ENCODE results near the gene ACHE. TPM values are rescaled to one million over a fixed set of nuclear protein-coding genes. Genes with fewer than 3 reads are reported as not detected.

ACHE gene
- total RNA-seq, 1 experiment from 2014 or later: 7.0 TPM

DNA sequence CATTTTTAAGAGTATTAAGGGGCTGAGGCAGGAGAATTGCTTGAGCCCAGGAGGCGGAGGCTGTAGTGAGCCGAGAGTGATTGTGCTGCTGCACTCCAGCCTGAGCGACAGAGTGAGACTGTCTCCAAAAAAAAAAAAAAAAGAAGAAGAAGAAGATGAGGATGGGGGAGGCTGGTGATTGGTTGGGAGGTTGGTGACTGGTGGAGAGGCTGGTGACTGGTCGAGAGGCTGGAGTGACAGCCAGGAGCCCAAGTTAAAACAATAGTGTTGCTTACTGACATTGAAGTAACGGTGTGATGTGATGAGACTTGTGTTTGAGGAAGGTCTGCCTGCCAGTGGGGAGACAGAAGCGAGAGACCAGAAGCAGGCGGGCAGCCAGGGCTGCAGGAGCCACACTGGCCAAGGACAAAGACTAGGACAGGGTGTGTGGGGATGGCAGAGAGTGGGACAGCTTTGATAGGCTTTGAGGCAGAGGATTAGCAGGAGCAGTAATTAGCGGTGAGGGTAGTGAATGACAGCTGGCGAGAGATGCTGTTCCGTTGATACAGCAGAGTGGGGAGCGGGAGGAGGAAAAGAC is 15.9 kb downstream of the ACHE start:
- no peaks in the 10 kb centered on the region for H3K27me3 ChIP-seq (ENCODE audit: insufficient read depth, low read length)
- peaks cover 72 to 95% (median 91%) of the 10 kb centered on the region in 3 experiments for H3K36me3 Mint-ChIP-seq (ENCODE audit: insufficient read depth in 1 of 3, low read depth in 3 of 3)
- peaks cover 37% of the 10 kb centered on the region; the same call in 1 of the 2 replicates for H3K79me2 ChIP-seq (ENCODE audit: insufficient read depth, low read length)
- H3K56ac ChIP-seq (ENCODE audit: insufficient read length, low read depth, low read length): no peak overlapping the region
- no peak overlapping the region for H2BK20ac ChIP-seq (ENCODE audit: low read depth, low read length, poor library complexity, severe bottlenecking)
- no peak overlapping the region for H2AFZ ChIP-seq (ENCODE audit: low read length)
- H3K79me1 ChIP-seq (ENCODE audit: insufficient read depth, low read depth, low read length, poor library complexity, severe bottlenecking): peaks cover 6% of the 10 kb centered on the region
- TF ChIP-seq, protein P1, sequence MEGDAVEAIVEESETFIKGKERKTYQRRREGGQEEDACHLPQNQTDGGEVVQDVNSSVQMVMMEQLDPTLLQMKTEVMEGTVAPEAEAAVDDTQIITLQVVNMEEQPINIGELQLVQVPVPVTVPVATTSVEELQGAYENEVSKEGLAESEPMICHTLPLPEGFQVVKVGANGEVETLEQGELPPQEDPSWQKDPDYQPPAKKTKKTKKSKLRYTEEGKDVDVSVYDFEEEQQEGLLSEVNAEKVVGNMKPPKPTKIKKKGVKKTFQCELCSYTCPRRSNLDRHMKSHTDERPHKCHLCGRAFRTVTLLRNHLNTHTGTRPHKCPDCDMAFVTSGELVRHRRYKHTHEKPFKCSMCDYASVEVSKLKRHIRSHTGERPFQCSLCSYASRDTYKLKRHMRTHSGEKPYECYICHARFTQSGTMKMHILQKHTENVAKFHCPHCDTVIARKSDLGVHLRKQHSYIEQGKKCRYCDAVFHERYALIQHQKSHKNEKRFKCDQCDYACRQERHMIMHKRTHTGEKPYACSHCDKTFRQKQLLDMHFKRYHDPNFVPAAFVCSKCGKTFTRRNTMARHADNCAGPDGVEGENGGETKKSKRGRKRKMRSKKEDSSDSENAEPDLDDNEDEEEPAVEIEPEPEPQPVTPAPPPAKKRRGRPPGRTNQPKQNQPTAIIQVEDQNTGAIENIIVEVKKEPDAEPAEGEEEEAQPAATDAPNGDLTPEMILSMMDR (conservative IDR thresholded peaks at IDR 0.05): no peak
- no peak overlapping the region; a peak in 1 of 5 replicates for H3K4me3 Mint-ChIP-seq
- H3K4me2 ChIP-seq (ENCODE audit: insufficient read depth, insufficient read length, low read length): no peak overlapping the region
- DNase-seq: no peak
- no peak overlapping the region for H3K9ac ChIP-seq (ENCODE audit: extremely low read depth, insufficient read length, low read length)
- peak overlapping the region; percentile 23 to 78 (median 76); a peak in 5 of 7 replicates for H3K27ac Mint-ChIP-seq
- no peak overlapping the region for H2BK120ac ChIP-seq (ENCODE audit: low read depth, low read length, poor library complexity, severe bottlenecking)
- H3K4me1 ChIP-seq (ENCODE audit: insufficient read depth, low read length): no peaks in the 10 kb centered on the region; the same call in 1 of the 2 replicates
- H4K91ac ChIP-seq (ENCODE audit: insufficient read length, low read depth, low read length): no peak overlapping the region
- H4K20me1 ChIP-seq (ENCODE audit: control insufficient read depth, insufficient read depth, insufficient read length): no peaks in the 10 kb centered on the region
- no peak overlapping the region for H2BK12ac ChIP-seq (ENCODE audit: insufficient read length, low read depth, low read length)
- H3K4me1 Mint-ChIP-seq: peaks cover 24 to 33% of the 10 kb centered on the region in 2 experiments
- H4K5ac ChIP-seq (ENCODE audit: insufficient read length, low read depth, low read length): no peak overlapping the region
- no peak overlapping the region for H3K23ac ChIP-seq (ENCODE audit: insufficient read length, low read depth, low read length)
- H3K9me3 Mint-ChIP-seq: no peaks in the 10 kb centered on the region
- H3K14ac ChIP-seq (ENCODE audit: insufficient read depth, low read length): no peak overlapping the region
- H3K18ac ChIP-seq (ENCODE audit: insufficient read length, low read depth, low read length): no peak overlapping the region
- WGBS (ENCODE audit: extremely low coverage, insufficient read length, low lambda C conversion rate): no CpG with 5 or more reads among the region's 11 CpGs
- no peak overlapping the region for H2AK5ac ChIP-seq (ENCODE audit: insufficient read length, low read length)
- no peak overlapping the region for H3K4ac ChIP-seq (ENCODE audit: low read depth, low read length)
- no peak overlapping the region for H4K8ac ChIP-seq (replicated peaks; ENCODE audit: insufficient read length, low read depth, low read length)
- H3K9me3 ChIP-seq (ENCODE audit: control insufficient read depth, low read depth, low read length): no peaks in the 10 kb centered on the region
- no peaks in the 10 kb centered on the region; the same call in 1 of the 2 replicates for H3K27me3 Mint-ChIP-seq (ENCODE audit: low read depth)
- no peak overlapping the region for H2BK15ac ChIP-seq (ENCODE audit: low read depth, low read length)
- no peak overlapping the region for H3T11ph ChIP-seq (ENCODE audit: low read length)
- H3K27ac ChIP-seq (ENCODE audit: insufficient read length, low read depth, low read length): no peak overlapping the region
- H3K23me2 ChIP-seq (ENCODE audit: insufficient read length, low read depth, low read length, poor library complexity, severe bottlenecking): peaks cover 5% of the 10 kb centered on the region
- H2BK5ac ChIP-seq (ENCODE audit: insufficient read length, low read length): no peak overlapping the region

All from H9 (cell line).